Measurements from ENCODE around the gene HLTF. TPM values are rescaled to one million over a fixed set of nuclear protein-coding genes. Genes with fewer than 3 reads are reported as not detected.

HLTF gene
- total RNA-seq, 6 experiments from 2014 or later = 31.0 to 36.6 (median 34.5) TPM

DNA sequence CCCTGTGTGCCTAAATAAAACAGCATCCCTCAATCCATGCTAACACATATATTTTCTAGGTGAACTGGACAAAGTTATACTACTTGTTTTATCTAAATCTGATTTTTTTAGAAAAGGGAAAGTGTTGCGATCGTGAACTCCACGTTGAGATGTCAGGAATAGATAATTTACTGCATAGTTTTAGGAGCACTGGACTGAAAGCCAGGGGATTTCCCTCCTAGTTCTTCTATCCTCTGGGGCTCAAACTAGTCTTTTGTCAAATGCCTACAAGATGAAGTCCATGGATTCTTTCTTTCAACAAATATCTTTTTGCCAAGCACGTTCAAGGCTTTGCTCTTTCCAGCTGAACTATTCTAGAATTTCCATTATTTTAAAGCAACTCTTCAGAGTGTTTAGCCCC lies 42.5 kb upstream of the HLTF start:
- Mint-ChIP-seq H3K27ac (peak overlapping the region; percentile 71), H3K9me3 (no peaks in the 10 kb centered on the region), H3K27me3 (ENCODE audit: insufficient read depth) (peaks cover 2% of the 10 kb centered on the region; the same call in 1 of the 2 replicates), H3K36me3 (ENCODE audit: low read depth) (0 out of 2 replicates have a peak, but pooled peaks cover 6% of the 10 kb centered on the region), H3K4me3 (peak overlapping the region; percentile 96), H3K4me1 (ENCODE audit: low read depth) (peaks cover 37% of the 10 kb centered on the region)
- DNase-seq = no peak
- TF ChIP-seq, protein P1, sequence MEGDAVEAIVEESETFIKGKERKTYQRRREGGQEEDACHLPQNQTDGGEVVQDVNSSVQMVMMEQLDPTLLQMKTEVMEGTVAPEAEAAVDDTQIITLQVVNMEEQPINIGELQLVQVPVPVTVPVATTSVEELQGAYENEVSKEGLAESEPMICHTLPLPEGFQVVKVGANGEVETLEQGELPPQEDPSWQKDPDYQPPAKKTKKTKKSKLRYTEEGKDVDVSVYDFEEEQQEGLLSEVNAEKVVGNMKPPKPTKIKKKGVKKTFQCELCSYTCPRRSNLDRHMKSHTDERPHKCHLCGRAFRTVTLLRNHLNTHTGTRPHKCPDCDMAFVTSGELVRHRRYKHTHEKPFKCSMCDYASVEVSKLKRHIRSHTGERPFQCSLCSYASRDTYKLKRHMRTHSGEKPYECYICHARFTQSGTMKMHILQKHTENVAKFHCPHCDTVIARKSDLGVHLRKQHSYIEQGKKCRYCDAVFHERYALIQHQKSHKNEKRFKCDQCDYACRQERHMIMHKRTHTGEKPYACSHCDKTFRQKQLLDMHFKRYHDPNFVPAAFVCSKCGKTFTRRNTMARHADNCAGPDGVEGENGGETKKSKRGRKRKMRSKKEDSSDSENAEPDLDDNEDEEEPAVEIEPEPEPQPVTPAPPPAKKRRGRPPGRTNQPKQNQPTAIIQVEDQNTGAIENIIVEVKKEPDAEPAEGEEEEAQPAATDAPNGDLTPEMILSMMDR (IDR thresholded peaks at IDR 0.05) = no peak

DNA sequence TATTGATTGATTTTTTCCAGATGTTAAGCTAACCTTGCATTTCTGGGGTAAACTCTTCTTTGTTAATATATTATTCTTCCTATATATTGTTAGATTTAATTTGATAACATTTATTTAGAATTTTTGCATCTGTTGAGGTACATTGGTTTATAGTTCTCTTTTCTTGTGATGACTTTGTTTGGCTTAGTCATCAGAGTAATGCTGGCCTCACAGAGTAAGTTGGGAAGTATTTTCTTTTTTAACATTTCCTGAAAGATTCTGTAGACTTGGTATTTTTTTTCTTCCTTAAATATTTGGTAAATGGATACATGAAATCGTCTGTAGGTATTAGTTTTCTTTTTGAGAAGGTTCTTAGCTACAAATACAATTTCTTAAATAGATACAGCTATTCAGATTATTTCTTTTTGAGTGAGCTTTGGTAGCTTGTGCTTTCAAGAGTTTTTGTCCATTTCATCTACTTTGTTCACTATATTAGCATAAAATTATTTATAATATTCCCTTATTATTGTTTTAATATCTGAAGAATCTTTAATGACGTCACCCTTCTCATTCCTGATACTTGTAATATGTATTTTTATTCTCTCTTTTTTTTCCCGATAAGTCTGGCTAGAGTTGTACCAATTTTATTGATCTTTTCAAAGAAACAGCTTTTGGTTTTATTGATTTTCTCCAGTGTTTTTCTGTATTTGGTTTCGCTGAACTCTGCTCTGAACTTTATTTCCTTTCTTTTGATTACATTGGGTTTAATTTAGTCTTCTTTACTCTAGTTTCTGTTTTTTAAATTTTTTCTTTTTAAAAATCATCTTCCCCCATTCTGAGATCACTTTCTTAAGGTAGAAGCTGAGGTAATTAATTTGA lies 36.6 kb upstream of the HLTF start:
- Mint-ChIP-seq H3K4me3 (no peak overlapping the region), H3K4me1 (ENCODE audit: low read depth) (peaks cover 16% of the 10 kb centered on the region), H3K27ac (no peak overlapping the region), H3K36me3 (ENCODE audit: low read depth) (no peaks in the 10 kb centered on the region), H3K9me3 (no peaks in the 10 kb centered on the region), H3K27me3 (ENCODE audit: insufficient read depth) (peaks cover 2% of the 10 kb centered on the region; the same call in 1 of the 2 replicates)
- TF ChIP-seq, protein P1 (IDR thresholded peaks at IDR 0.05) = no peak
- no peak for DNase-seq

DNA sequence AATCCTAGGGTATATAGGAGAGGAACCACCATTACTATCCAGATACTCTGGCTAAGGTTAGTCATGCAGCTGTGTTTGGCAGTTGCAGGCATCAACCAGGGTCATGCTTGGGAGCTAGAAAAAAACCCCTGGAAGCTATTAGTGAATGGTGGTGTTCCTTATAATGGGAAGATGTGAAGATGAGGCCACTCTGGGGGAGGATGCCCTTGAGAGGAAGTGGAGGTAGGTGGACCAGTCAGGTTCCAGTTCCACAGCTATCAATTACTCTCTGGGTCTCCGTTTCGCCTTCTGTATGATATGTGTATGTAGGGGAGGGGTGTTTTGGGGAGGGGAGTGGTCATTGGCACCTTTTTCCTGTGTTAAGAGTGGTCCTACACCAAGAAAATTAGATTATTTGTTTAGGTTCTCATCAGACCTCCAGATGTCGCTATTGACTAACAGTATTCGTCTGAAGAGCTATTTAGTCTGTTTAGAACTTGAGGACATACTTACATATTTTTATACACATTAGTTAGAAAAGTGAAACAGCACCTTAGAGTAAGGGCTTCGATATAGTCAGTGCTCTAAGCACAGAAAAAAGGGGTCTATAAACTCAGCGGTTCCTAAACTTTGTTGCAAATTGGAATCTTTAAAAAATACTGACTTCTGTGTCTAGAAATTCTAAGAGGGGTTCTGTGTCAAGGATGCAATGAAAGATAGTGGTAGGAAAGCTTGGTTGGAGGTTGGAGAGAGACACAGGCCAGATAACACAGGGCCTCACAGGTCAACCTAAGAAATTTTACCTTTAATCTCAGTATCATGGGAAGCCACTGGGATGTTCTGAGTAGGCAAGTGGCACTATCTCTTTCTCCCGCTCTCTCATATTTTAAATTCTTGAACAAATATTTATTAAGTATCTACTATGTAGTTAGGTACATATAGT lies 34.0 kb upstream of the HLTF start:
- Mint-ChIP-seq H3K9me3 (no peaks in the 10 kb centered on the region), H3K27ac (no peak overlapping the region)

DNA sequence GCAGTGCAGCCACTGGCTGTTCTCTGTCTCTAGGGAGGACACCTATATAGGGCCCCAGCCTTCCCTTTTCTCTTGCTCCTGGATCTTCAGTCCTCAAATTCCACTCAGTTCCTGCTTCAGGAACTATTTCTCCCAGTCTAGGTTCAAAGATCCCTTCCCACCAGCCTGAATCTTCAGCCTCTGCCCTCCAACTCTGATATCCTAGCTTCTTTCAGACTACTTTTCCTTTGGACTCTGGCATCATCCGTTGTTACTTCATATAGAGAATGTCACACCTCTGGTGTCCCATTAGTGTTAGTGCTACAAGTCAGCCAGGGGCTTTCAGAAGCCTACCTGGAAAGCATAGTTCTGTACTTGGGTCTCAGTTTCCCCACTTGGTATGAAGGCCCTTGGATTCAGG lies 33.1 kb upstream of the HLTF start:
- Mint-ChIP-seq H3K27me3 (ENCODE audit: insufficient read depth) (no peaks in the 10 kb centered on the region), H3K4me3 (no peak overlapping the region), H3K27ac (no peak overlapping the region), H3K9me3 (no peaks in the 10 kb centered on the region), H3K4me1 (ENCODE audit: low read depth) (peaks cover 20% of the 10 kb centered on the region), H3K36me3 (ENCODE audit: low read depth) (no peaks in the 10 kb centered on the region)
- TF ChIP-seq, protein P1 (IDR thresholded peaks at IDR 0.05) = no peak
- DNase-seq = no peak

More for the DNA sequence above, 34.0 kb upstream of the HLTF start:
- peak; percentile 63 for DNase-seq
- TF ChIP-seq, protein P1 (IDR thresholded peaks at IDR 0.05) = peak; percentile 82
- peaks cover 16% of the 10 kb centered on the region for H3K4me1 Mint-ChIP-seq (ENCODE audit: low read depth)
- H3K36me3 Mint-ChIP-seq (ENCODE audit: low read depth) = no peaks in the 10 kb centered on the region
- H3K27me3 Mint-ChIP-seq (ENCODE audit: insufficient read depth) = no peaks in the 10 kb centered on the region
- H3K4me3 Mint-ChIP-seq = peak overlapping the region; percentile 43

DNA sequence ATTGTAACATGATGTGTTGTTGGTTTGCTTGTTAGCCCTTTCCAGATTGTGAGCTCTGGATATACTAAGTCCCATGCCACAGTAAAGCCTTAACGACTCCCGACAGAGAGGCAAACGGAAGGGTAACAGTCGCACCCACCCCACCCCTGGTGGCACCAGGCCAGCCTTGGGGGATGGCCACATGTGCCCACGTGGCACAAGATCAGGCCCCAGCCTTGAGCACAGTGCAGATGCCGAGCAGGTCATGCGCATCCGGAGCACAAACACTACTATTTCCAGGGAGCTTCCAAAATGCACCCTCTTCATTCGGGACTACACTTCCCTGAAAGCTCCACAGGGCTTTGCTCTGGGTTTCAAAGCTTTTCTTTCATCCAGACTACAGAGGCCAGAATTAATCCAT lies 32.4 kb upstream of the HLTF start:
- no peak for DNase-seq
- Mint-ChIP-seq H3K27me3 (ENCODE audit: insufficient read depth) (no peaks in the 10 kb centered on the region), H3K27ac (no peak overlapping the region), H3K36me3 (ENCODE audit: low read depth) (no peaks in the 10 kb centered on the region), H3K4me1 (ENCODE audit: low read depth) (peaks cover 23% of the 10 kb centered on the region), H3K4me3 (no peak overlapping the region), H3K9me3 (no peaks in the 10 kb centered on the region)
- TF ChIP-seq, protein P1 (IDR thresholded peaks at IDR 0.05) = no peak

Measured in HFFc6 (cell line).